ENCODE data around the gene TRIM63.

Gene TRIM63

DNA sequence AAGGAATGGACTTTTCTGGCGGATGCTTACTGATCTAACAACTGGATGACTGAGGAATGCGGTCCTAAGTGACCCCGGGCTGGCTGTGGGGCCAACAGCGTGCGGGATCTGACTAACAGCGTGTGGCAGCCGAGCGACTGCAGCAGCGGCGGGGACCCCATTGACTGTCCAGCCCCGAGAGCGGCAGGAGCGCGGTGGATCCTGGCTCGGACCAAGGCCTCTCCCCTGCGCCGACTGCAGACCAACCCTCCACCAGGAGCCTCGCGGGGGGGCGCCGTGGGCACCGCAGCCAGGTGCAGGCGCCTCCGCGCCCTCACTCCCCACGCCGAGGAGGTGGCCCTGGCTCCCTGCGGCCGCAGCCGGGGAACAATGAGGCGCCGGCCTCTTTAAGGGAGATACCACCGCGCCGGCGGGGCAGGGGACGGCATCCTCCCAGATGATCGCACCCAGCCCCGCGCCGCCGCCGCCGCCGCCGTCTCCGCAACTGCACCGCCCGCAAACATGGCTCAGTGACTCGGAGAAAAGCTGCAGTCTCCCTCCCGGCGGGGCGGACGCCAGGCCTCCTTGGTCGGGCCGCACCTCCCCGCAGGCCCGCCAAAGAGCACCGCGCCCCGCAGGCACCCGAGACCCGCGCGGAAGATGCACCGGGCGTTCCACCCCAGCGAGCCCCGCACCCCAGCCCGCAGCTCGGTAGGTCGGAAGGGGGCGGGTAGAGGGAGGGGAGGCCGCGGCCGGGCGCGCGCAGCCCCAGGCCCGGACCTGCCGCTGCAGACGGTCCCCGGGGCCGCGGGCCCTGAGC, 43.5 kb upstream of the TRIM63 start (continued):
- TF ChIP-seq, protein P1, sequence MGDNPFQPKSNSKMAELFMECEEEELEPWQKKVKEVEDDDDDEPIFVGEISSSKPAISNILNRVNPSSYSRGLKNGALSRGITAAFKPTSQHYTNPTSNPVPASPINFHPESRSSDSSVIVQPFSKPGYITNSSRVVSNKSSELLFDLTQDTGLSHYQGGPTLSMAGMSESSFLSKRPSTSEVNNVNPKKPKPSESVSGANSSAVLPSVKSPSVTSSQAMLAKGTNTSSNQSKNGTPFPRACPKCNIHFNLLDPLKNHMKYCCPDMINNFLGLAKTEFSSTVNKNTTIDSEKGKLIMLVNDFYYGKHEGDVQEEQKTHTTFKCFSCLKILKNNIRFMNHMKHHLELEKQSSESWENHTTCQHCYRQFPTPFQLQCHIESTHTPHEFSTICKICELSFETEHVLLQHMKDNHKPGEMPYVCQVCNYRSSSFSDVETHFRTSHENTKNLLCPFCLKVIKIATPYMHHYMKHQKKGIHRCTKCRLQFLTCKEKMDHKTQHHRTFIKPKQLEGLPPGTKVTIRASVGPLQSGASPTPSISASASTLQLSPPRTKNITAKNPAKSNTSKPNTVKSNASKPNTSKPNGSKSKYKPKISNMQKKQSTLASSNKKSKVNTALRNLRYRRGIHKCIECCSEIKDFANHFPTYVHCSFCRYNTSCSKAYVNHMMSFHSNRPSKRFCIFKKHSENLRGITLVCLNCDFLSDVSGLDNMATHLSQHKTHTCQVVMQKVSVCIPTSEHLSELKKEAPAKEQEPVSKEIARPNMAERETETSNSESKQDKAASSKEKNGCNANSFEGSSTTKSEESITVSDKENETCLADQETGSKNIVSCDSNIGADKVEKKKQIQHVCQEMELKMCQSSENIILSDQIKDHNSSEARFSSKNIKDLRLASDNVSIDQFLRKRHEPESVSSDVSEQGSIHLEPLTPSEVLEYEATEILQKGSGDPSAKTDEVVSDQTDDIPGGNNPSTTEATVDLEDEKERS (tag by site-specific recombination; IDR thresholded peaks at IDR 0.05), result no peak
- TF ChIP-seq ZNF548 (tag by site-specific recombination; IDR thresholded peaks at IDR 0.05) (no peak), GLI4 (tag by site-specific recombination; IDR thresholded peaks at IDR 0.05) (no peak), SETDB1 (IDR thresholded peaks at IDR 0.05; ENCODE audit: insufficient read length, low read length) (no peak), ZNF501 (tag by site-specific recombination; IDR thresholded peaks at IDR 0.05) (peak; percentile 65; the same call in 1 of the 2 replicates), ZBTB17 (tag by site-specific recombination; IDR thresholded peaks at IDR 0.05) (peak; percentile 77), ZBTB21 (tag by site-specific recombination; IDR thresholded peaks at IDR 0.05) (no peak), WT1 (tag by site-specific recombination; IDR thresholded peaks at IDR 0.05) (no peak; the same call in 1 of the 2 replicates), KLF10 (tag by site-specific recombination; IDR thresholded peaks at IDR 0.05) (peak; percentile 14; the same call in 1 of the 2 replicates), ZNF140 (tag by site-specific recombination; IDR thresholded peaks at IDR 0.05) (no peak), ZNF16 (tag by site-specific recombination; IDR thresholded peaks at IDR 0.05; ENCODE audit: low read depth) (no peak), ZNF121 (tag by site-specific recombination; IDR thresholded peaks at IDR 0.05) (no peak), YY1 (tag by site-specific recombination; IDR thresholded peaks at IDR 0.05) (0 out of 2 replicates have a peak, but pooled peaks have one; percentile 29), PRDM1 (tag by site-specific recombination; IDR thresholded peaks at IDR 0.05) (no peak), ZSCAN30 (tag by site-specific recombination; IDR thresholded peaks at IDR 0.05) (peak; percentile 80; the same call in 1 of the 2 replicates), MZF1 (tag by site-specific recombination; IDR thresholded peaks at IDR 0.05; ENCODE audit: borderline replicate concordance) (no peak), ZNF292 (tag by site-specific recombination; IDR thresholded peaks at IDR 0.05; ENCODE audit: borderline replicate concordance, low read depth) (no peak), ZNF146 (tag by site-specific recombination; IDR thresholded peaks at IDR 0.05) (no peak; the same call in 1 of the 2 replicates), SP2 (tag by site-specific recombination; IDR thresholded peaks at IDR 0.05) (no peak)
- TF ChIP-seq, protein P2, sequence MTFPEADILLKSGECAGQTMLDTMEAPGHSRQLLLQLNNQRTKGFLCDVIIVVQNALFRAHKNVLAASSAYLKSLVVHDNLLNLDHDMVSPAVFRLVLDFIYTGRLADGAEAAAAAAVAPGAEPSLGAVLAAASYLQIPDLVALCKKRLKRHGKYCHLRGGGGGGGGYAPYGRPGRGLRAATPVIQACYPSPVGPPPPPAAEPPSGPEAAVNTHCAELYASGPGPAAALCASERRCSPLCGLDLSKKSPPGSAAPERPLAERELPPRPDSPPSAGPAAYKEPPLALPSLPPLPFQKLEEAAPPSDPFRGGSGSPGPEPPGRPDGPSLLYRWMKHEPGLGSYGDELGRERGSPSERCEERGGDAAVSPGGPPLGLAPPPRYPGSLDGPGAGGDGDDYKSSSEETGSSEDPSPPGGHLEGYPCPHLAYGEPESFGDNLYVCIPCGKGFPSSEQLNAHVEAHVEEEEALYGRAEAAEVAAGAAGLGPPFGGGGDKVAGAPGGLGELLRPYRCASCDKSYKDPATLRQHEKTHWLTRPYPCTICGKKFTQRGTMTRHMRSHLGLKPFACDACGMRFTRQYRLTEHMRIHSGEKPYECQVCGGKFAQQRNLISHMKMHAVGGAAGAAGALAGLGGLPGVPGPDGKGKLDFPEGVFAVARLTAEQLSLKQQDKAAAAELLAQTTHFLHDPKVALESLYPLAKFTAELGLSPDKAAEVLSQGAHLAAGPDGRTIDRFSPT (tag by site-specific recombination; IDR thresholded peaks at IDR 0.05), result peak; percentile 63; the same call in 1 of the 2 replicates
- TF ChIP-seq, protein P3, sequence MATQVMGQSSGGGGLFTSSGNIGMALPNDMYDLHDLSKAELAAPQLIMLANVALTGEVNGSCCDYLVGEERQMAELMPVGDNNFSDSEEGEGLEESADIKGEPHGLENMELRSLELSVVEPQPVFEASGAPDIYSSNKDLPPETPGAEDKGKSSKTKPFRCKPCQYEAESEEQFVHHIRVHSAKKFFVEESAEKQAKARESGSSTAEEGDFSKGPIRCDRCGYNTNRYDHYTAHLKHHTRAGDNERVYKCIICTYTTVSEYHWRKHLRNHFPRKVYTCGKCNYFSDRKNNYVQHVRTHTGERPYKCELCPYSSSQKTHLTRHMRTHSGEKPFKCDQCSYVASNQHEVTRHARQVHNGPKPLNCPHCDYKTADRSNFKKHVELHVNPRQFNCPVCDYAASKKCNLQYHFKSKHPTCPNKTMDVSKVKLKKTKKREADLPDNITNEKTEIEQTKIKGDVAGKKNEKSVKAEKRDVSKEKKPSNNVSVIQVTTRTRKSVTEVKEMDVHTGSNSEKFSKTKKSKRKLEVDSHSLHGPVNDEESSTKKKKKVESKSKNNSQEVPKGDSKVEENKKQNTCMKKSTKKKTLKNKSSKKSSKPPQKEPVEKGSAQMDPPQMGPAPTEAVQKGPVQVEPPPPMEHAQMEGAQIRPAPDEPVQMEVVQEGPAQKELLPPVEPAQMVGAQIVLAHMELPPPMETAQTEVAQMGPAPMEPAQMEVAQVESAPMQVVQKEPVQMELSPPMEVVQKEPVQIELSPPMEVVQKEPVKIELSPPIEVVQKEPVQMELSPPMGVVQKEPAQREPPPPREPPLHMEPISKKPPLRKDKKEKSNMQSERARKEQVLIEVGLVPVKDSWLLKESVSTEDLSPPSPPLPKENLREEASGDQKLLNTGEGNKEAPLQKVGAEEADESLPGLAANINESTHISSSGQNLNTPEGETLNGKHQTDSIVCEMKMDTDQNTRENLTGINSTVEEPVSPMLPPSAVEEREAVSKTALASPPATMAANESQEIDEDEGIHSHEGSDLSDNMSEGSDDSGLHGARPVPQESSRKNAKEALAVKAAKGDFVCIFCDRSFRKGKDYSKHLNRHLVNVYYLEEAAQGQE (tag by site-specific recombination; IDR thresholded peaks at IDR 0.05), result no peak
- TF ChIP-seq, protein P4, sequence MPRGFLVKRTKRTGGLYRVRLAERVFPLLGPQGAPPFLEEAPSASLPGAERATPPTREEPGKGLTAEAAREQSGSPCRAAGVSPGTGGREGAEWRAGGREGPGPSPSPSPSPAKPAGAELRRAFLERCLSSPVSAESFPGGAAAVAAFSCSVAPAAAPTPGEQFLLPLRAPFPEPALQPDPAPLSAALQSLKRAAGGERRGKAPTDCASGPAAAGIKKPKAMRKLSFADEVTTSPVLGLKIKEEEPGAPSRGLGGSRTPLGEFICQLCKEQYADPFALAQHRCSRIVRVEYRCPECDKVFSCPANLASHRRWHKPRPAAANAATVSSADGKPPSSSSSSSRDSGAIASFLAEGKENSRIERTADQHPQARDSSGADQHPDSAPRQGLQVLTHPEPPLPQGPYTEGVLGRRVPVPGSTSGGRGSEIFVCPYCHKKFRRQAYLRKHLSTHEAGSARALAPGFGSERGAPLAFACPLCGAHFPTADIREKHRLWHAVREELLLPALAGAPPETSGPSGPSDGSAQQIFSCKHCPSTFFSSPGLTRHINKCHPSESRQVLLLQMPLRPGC (tag by site-specific recombination; IDR thresholded peaks at IDR 0.05), result no peak
- TF ChIP-seq, protein P5, sequence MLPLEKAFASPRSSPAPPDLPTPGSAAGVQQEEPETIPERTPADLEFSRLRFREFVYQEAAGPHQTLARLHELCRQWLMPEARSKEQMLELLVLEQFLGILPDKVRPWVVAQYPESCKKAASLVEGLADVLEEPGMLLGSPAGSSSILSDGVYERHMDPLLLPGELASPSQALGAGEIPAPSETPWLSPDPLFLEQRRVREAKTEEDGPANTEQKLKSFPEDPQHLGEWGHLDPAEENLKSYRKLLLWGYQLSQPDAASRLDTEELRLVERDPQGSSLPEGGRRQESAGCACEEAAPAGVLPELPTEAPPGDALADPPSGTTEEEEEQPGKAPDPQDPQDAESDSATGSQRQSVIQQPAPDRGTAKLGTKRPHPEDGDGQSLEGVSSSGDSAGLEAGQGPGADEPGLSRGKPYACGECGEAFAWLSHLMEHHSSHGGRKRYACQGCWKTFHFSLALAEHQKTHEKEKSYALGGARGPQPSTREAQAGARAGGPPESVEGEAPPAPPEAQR (tag by site-specific recombination; IDR thresholded peaks at IDR 0.05), result no peak
- TF ChIP-seq, protein P6, sequence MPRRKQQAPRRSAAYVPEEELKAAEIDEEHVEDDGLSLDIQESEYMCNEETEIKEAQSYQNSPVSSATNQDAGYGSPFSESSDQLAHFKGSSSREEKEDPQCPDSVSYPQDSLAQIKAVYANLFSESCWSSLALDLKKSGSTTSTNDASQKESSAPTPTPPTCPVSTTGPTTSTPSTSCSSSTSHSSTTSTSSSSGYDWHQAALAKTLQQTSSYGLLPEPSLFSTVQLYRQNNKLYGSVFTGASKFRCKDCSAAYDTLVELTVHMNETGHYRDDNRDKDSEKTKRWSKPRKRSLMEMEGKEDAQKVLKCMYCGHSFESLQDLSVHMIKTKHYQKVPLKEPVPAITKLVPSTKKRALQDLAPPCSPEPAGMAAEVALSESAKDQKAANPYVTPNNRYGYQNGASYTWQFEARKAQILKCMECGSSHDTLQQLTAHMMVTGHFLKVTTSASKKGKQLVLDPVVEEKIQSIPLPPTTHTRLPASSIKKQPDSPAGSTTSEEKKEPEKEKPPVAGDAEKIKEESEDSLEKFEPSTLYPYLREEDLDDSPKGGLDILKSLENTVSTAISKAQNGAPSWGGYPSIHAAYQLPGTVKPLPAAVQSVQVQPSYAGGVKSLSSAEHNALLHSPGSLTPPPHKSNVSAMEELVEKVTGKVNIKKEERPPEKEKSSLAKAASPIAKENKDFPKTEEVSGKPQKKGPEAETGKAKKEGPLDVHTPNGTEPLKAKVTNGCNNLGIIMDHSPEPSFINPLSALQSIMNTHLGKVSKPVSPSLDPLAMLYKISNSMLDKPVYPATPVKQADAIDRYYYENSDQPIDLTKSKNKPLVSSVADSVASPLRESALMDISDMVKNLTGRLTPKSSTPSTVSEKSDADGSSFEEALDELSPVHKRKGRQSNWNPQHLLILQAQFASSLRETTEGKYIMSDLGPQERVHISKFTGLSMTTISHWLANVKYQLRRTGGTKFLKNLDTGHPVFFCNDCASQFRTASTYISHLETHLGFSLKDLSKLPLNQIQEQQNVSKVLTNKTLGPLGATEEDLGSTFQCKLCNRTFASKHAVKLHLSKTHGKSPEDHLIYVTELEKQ (tag by site-specific recombination; IDR thresholded peaks at IDR 0.05; ENCODE audit: borderline replicate concordance), result no peak
